HG02610 (cell line): ENCODE results near the gene OR5B17.
"Not testable (repeated sequence)": the region's sequence is repeated elsewhere in the genome, so short reads cannot be mapped to it uniquely, and the experiment has no call there.

Source experiments
- ATAC-seq: cut with Tn5 transposase; IDR thresholded peaks from one replicate; pipeline ENCODE4 v1.9.1; 2021; ENCODE audit warnings: mild to moderate bottlenecking, moderate library complexity; ENCODE audit not compliant: unreplicated experiment

Gene OR5B17

GRCh38 chr11:58358969-58359368, at the start of gene OR5B17:
Gene OR5B17, minus strand, starts transcription at chr11:58359069. Its CDS starts 0 bp downstream, at chr11:58359069.
- ATAC-seq, result no peak

- no peak for ATAC-seq
Measured at GRCh38 chr11:58406774-58407173, 47.9 kb upstream of the OR5B17 start, which contains the start of gene OR5B3. Gene OR5B3, minus strand, starts transcription at chr11:58406874. Its CDS starts 3,465 bp downstream, at chr11:58403409.

GRCh38 chr11:58399622-58400021, 40.8 kb upstream of the OR5B17 start:
- not testable (repeated sequence) for ATAC-seq

- no peak for ATAC-seq
Measured at GRCh38 chr11:58395581-58395980, 36.7 kb upstream of the OR5B17 start.

- no peak for ATAC-seq
Measured at GRCh38 chr11:58394195-58394594, 35.3 kb upstream of the OR5B17 start.

GRCh38 chr11:58392746-58393145, 33.9 kb upstream of the OR5B17 start:
- no peak for ATAC-seq

- ATAC-seq, result no peak
Measured at GRCh38 chr11:58391879-58392278, 33.0 kb upstream of the OR5B17 start.

GRCh38 chr11:58390551-58391063, 31.7 kb upstream of the OR5B17 start:
- no peak for ATAC-seq

- ATAC-seq, result no peak
Measured at GRCh38 chr11:58354727-58355126, 4.1 kb downstream of the OR5B17 start.

- ATAC-seq, result no peak
Measured at GRCh38 chr11:58345204-58345603, 13.7 kb downstream of the OR5B17 start.

- ATAC-seq, result no peak
Measured at GRCh38 chr11:58334708-58335107, 24.2 kb downstream of the OR5B17 start.

GRCh38 chr11:58330861-58331260, 28.0 kb downstream of the OR5B17 start:
- no peak for ATAC-seq

GRCh38 chr11:58318532-58318931, 40.3 kb downstream of the OR5B17 start:
- no peak for ATAC-seq

- no peak for ATAC-seq
Measured at GRCh38 chr11:58316142-58316541, 42.7 kb downstream of the OR5B17 start.
